Esophagus muscularis mucosa (tissue), 4 donors: ENCODE measurements around the gene CFAP410. TPM values are rescaled to one million over a fixed set of nuclear protein-coding genes. Genes with fewer than 3 reads are reported as not detected.
A peak's percentile ranks its signal among the peaks of the same experiment; 100 is the strongest.

Experiments used
- DNase-seq: peaks from one replicate; pipeline ENCODE4 v3.0.0-alpha.2; 2017; ENCODE audit errors: extremely low spot score
- H3K27ac ChIP-seq, 4 donors: fragments of 200-600 bp; sonication (generic); replicated peaks in 1 of 4; 1 replicate in 3 of 4; 2 replicates in 1 of 4; pipeline ENCODE4 v1.5.1; 2016 to 2019; ENCODE audit warnings: mild to moderate bottlenecking in 1 of 4
- H3K27me3 ChIP-seq, 4 donors: fragments of 200-600 bp; sonication (generic); one replicate each; pipeline versions ENCODE4 v1.5.1 to v1.6.0; 2016 to 2019
- H3K36me3 ChIP-seq, 4 donors: fragments of 200-600 bp; sonication (generic); one replicate each; pipeline ENCODE4 v1.5.1; 2016 to 2019
- H3K4me1 ChIP-seq, 4 donors: fragments of 200-600 bp; sonication (generic); one replicate each; pipeline ENCODE4 v1.5.1; 2016 to 2019
- H3K4me3 ChIP-seq, 4 donors: fragments of 200-600 bp; sonication (generic); 1 replicate in 2 of 4; 2 replicates in 2 of 4; pipeline ENCODE4 v1.5.1; 2016 to 2019; ENCODE audit warnings: mild to moderate bottlenecking in 4 of 4, moderate library complexity in 1 of 4
- H3K9me3 ChIP-seq, 4 donors: fragments of 200-600 bp; sonication (generic); 1 replicate in 3 of 4; 2 replicates in 1 of 4; pipeline ENCODE4 v1.5.1; 2016 to 2019
- EP300 ChIP-seq: sonication (generic); formaldehyde crosslinking; IDR thresholded peaks from one replicate; pipeline ENCODE4 v1.6.1; 2017; ENCODE audit warnings: antibody characterized with exemption
- POLR2A ChIP-seq: fragments of 450-650 bp; IDR thresholded peaks from one replicate; pipeline ENCODE4 v1.6.1; 2017; ENCODE audit warnings: antibody characterized with exemption, moderate library complexity, mild to moderate bottlenecking, low read depth
- POLR2AphosphoS5 ChIP-seq, 2 donors: sonication (generic); formaldehyde crosslinking; IDR thresholded peaks; one replicate each; pipeline ENCODE4 v1.6.1; 2017; ENCODE audit warnings: antibody characterized with exemption in 2 of 2
- WGBS: methylation state at CpG from one replicate; pipeline ENCODE4 v1.1.5; 2018; 5-methylcytosine and 5-hydroxymethylcytosine counted together
- intact Hi-C: fragments of 100-400 bp; cut with DNase I; formaldehyde crosslinking; loops from one replicate; pipeline ENCODE4 v1.15.1; 2023
- total RNA-seq, 4 donors: library from RNA; depleted of rRNA; stranded (reverse); fragments of >200 nt; gene quantifications; one replicate each; pipeline versions ENCODE4 v1.1.0 to v1.2.1, GENCODE V29; 2016
- TF ChIP-seq, protein P1 (sequence below), 3 experiments: fragments of 200-600 bp in 2 of 3; fragments of 450-650 bp in 1 of 3; sonication (generic) in 2 of 3; IDR thresholded peaks; one replicate each; pipeline ENCODE4 v1.5.1; 2017 to 2019; ENCODE audit warnings: antibody characterized with exemption in 3 of 3, mild to moderate bottlenecking in 2 of 3, moderate library complexity in 1 of 3

CFAP410 gene
- total RNA-seq, 4 donors from 2014 or later: 26.6 to 43.5 (median 32.3) TPM

GRCh38 chr21:44352253-44352860 is 13.2 kb upstream of the CFAP410 start:
- intact Hi-C loops: no loop called here
- WGBS: 80% methylated on average over 17 of the region's 17 CpGs
- Histone ChIP-seq H3K27ac (peak overlapping the region in 1 of 4 donors; percentile 35), H3K9me3 (no peaks in the 10 kb centered on the region), H3K4me1 (peaks cover 0 to 18% (median 8%) of the 10 kb centered on the region in 4 donors), H3K27me3 (peaks cover 0 to 69% (median 10%) of the 10 kb centered on the region in 4 donors), H3K36me3 (no peaks in the 10 kb centered on the region), H3K4me3 (no peak overlapping the region)
- TF ChIP-seq, protein P1, sequence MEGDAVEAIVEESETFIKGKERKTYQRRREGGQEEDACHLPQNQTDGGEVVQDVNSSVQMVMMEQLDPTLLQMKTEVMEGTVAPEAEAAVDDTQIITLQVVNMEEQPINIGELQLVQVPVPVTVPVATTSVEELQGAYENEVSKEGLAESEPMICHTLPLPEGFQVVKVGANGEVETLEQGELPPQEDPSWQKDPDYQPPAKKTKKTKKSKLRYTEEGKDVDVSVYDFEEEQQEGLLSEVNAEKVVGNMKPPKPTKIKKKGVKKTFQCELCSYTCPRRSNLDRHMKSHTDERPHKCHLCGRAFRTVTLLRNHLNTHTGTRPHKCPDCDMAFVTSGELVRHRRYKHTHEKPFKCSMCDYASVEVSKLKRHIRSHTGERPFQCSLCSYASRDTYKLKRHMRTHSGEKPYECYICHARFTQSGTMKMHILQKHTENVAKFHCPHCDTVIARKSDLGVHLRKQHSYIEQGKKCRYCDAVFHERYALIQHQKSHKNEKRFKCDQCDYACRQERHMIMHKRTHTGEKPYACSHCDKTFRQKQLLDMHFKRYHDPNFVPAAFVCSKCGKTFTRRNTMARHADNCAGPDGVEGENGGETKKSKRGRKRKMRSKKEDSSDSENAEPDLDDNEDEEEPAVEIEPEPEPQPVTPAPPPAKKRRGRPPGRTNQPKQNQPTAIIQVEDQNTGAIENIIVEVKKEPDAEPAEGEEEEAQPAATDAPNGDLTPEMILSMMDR (IDR thresholded peaks at IDR 0.05): no peak
- TF ChIP-seq POLR2A (no peak), EP300 (no peak), POLR2AphosphoS5 (IDR thresholded peaks at IDR 0.05) (no peak)
- DNase-seq: no peak

DNA sequence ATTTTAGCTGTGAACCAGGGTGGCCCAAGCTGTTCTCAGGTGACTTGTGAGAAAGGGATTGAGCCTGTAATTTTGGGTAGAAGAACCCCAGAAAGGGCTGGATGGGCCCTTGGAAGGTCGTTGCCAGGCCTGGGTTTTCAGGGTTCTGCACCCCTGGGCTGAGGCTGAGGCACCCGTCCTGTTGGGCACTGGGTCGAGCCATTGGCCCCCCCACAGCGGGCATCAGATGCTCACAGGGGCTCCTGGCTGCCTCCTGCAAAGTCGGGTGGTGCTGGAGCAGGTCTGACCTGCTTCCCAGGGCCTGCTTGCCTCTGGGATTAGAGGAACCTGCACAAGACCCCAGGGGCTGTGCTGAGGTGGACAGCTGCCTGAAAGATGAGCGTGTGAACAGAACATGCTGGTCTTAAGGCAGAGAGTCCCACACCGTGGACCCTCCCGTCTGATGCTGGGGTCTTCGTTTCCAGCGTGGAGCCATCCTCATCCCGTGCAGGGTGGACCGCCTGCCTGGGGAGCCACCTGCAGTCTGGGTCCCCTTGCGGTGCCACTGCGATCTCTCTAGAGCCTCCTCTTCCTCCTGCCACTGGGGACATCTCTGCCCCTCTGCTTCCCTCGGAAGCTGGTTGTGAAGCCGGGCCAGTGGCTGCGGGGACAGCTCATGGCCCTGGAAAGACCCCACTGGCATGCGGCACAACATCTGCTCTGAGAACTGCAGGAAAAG is 12.5 kb upstream of the CFAP410 start:
- no peaks in the 10 kb centered on the region for H3K9me3 ChIP-seq
- H3K4me3 ChIP-seq: no peak overlapping the region
- WGBS: 85% methylated on average over 13 of the region's 18 CpGs
- no peak for DNase-seq
- no peak overlapping the region for H3K27ac ChIP-seq
- H3K27me3 ChIP-seq: peaks cover 0 to 70% (median 10%) of the 10 kb centered on the region in 4 donors
- intact Hi-C loops: no loop called here
- H3K36me3 ChIP-seq: no peaks in the 10 kb centered on the region
- TF ChIP-seq, protein P1 (IDR thresholded peaks at IDR 0.05): no peak
- TF ChIP-seq POLR2A: no peak
- H3K4me1 ChIP-seq: peaks cover 0 to 18% (median 8%) of the 10 kb centered on the region in 4 donors

DNA sequence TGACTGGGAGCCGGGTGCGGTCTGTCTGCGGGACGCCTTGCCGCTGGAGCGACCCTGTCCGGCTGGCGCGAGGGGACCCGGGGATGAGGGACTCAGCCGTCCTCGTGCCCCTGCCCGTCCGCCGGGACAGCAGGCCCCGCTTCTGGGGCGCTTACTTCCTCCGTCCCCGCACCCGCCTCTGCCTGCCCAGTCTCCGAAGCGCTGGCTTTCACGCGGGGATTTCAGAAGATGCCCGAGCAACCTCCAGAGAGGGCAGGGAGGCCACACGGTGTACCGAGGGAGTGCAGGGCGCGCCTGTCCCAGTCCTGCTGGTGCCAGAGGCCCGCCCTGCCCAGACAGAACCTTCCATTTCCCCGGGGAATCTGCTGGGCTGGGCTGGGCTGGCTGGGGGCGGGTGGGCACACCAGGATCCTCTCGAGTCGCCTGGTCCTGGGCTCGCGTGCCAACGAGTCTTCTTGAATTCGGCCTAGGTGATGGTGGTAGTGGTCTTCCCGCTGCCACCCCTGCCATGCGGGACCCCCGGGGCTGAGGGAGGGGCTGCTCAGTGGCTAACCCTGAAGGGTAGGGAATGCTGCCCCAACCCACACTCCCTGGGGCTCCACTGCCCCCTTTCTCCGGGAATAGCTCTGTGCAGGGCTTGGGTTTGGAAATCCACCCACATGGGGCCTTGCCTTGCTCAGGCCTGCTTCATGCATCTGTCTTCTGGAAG is 11.7 kb upstream of the CFAP410 start:
- TF ChIP-seq POLR2A: no peak
- WGBS: 39% methylated on average over 19 of the region's 42 CpGs
- peaks cover 0 to 76% (median 10%) of the 10 kb centered on the region in 4 donors for H3K27me3 ChIP-seq
- DNase-seq: no peak
- H3K36me3 ChIP-seq: no peaks in the 10 kb centered on the region
- no peak overlapping the region for H3K27ac ChIP-seq
- no peaks in the 10 kb centered on the region for H3K9me3 ChIP-seq
- intact Hi-C loops: no loop called here
- H3K4me3 ChIP-seq: peak overlapping the region in 1 of 4 donors; percentile 24
- peaks cover 0 to 18% (median 8%) of the 10 kb centered on the region in 4 donors for H3K4me1 ChIP-seq

- intact Hi-C loops: no loop called here
- 0% methylated on average over 24 of the region's 113 CpGs for WGBS
- Histone ChIP-seq H3K4me3 (peak overlapping the region in 3 of 4 donors; percentile 24 to 41 (median 33)), H3K36me3 (no peaks in the 10 kb centered on the region), H3K9me3 (no peaks in the 10 kb centered on the region), H3K4me1 (peaks cover 0 to 18% (median 8%) of the 10 kb centered on the region in 4 donors), H3K27me3 (peaks cover 0 to 83% (median 10%) of the 10 kb centered on the region in 4 donors), H3K27ac (no peak overlapping the region)
- TF ChIP-seq POLR2AphosphoS5 (IDR thresholded peaks at IDR 0.05): no peak
- no peak for TF ChIP-seq POLR2A
- TF ChIP-seq EP300: no peak
- TF ChIP-seq, protein P1 (IDR thresholded peaks at IDR 0.05): no peak
- no peak for DNase-seq
Observed at GRCh38 chr21:44349847-44350772, 10.9 kb upstream of the CFAP410 start.
